Calu3 (cell line): ENCODE measurements around the gene EIF6. TPM values are rescaled to one million over a fixed set of nuclear protein-coding genes. Genes with fewer than 3 reads are reported as not detected.
"Not testable (repeated sequence)": the region's sequence is repeated elsewhere in the genome, so short reads cannot be mapped to it uniquely, and the experiment has no call there.

Source experiments
- BruUV-seq: library from RNA; stranded (reverse); fragments of 400-500 nt; replicated peaks from 2 replicates; lab custom pipeline; 2021; lab: Mats Ljungman, UMichigan
- CTCF ChIA-PET: fragments of 300-600 bp; sonication (Branson Sonifier 250); formaldehyde crosslinking; loops from one replicate; lab custom pipeline; 2022; ENCODE audit warnings: antibody characterized with exemption; lab: Charles Lee
- DNase-seq: peaks from one replicate; pipeline ENCODE4 v3.0.0; 2022
- H3K27ac Mint-ChIP-seq: one replicate; pipeline ENCODE4 v1.8.0; 2022; ENCODE audit warnings: mixed read lengths; ENCODE audit not compliant: unreplicated experiment
- H3K27me3 Mint-ChIP-seq: one replicate; pipeline ENCODE4 v1.8.0; 2022; ENCODE audit warnings: mixed read lengths; ENCODE audit not compliant: unreplicated experiment
- H3K36me3 Mint-ChIP-seq: one replicate; pipeline ENCODE4 v1.8.0; 2022; ENCODE audit warnings: mild to moderate bottlenecking, moderate library complexity, mixed read lengths; ENCODE audit not compliant: insufficient read depth, unreplicated experiment
- H3K4me1 Mint-ChIP-seq: one replicate; pipeline ENCODE4 v1.8.0; 2022; ENCODE audit warnings: mild to moderate bottlenecking, low read depth, mixed read lengths; ENCODE audit not compliant: unreplicated experiment
- H3K4me3 Mint-ChIP-seq: one replicate; pipeline ENCODE4 v1.8.0; 2022; ENCODE audit warnings: mild to moderate bottlenecking, low read depth, moderate library complexity, mixed read lengths; ENCODE audit not compliant: unreplicated experiment
- H3K9me3 Mint-ChIP-seq: one replicate; pipeline ENCODE4 v1.8.0; 2022; ENCODE audit warnings: low read depth, mixed read lengths; ENCODE audit not compliant: unreplicated experiment
- intact Hi-C: fragments of 100-400 bp; cut with micrococcal nuclease; formaldehyde crosslinking; loops from one replicate; pipeline ENCODE4 v1.10.0; 2022; ENCODE audit not compliant: unreplicated experiment
- total RNA-seq: library from RNA; stranded (reverse); gene quantifications from 2 replicates; pipeline ENCODE4 v1.2.3, GENCODE V29; 2022
- TF ChIP-seq, protein P1 (sequence below): fragments of 200-600 bp; IDR thresholded peaks from one replicate; pipeline ENCODE4 v1.8.0; 2022; ENCODE audit warnings: antibody characterized with exemption; ENCODE audit not compliant: unreplicated experiment

EIF6 gene
- total RNA-seq, 1 experiment from 2014 or later, result 271 TPM

DNA sequence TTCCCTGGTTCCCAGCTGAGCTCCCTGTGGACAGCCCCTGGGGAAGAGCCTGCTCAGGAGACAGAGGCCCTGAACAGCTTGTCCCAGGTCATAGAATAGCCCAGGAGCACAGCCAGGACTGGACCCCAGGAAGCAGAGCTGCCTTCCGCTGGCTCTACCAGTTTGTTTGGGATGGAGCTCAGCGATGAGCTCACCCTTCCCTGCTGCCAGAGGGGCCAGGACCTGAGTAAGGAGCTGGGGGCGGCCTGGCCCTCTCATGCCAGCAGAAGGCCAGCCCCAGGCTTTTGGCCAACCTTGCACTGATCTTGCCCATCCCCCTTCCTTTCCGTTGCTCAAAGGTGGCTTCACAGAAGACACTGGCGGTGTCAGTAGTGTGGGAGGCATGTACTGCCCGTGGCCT is 24.1 kb downstream of the EIF6 start:
- H3K27me3 Mint-ChIP-seq, result no peaks in the 10 kb centered on the region
- CTCF ChIA-PET, result interaction anchor here (0.6 to 2.3 kb wide), 3 partner anchors 11 to 140 kb away, joined by 3 to 6 read pairs (median 3); no protein-coding TSS in a partner anchor
- H3K36me3 Mint-ChIP-seq, result peaks cover 15% of the 10 kb centered on the region
- no peak overlapping the region for H3K4me3 Mint-ChIP-seq
- no TSS peak for BruUV-seq
- TF ChIP-seq, protein P1, sequence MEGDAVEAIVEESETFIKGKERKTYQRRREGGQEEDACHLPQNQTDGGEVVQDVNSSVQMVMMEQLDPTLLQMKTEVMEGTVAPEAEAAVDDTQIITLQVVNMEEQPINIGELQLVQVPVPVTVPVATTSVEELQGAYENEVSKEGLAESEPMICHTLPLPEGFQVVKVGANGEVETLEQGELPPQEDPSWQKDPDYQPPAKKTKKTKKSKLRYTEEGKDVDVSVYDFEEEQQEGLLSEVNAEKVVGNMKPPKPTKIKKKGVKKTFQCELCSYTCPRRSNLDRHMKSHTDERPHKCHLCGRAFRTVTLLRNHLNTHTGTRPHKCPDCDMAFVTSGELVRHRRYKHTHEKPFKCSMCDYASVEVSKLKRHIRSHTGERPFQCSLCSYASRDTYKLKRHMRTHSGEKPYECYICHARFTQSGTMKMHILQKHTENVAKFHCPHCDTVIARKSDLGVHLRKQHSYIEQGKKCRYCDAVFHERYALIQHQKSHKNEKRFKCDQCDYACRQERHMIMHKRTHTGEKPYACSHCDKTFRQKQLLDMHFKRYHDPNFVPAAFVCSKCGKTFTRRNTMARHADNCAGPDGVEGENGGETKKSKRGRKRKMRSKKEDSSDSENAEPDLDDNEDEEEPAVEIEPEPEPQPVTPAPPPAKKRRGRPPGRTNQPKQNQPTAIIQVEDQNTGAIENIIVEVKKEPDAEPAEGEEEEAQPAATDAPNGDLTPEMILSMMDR, result no peak
- peaks cover 42% of the 10 kb centered on the region for H3K4me1 Mint-ChIP-seq
- H3K9me3 Mint-ChIP-seq, result no peaks in the 10 kb centered on the region
- H3K27ac Mint-ChIP-seq, result peak overlapping the region; percentile 25
- intact Hi-C loops, result no loop called here
- DNase-seq, result no peak

DNA sequence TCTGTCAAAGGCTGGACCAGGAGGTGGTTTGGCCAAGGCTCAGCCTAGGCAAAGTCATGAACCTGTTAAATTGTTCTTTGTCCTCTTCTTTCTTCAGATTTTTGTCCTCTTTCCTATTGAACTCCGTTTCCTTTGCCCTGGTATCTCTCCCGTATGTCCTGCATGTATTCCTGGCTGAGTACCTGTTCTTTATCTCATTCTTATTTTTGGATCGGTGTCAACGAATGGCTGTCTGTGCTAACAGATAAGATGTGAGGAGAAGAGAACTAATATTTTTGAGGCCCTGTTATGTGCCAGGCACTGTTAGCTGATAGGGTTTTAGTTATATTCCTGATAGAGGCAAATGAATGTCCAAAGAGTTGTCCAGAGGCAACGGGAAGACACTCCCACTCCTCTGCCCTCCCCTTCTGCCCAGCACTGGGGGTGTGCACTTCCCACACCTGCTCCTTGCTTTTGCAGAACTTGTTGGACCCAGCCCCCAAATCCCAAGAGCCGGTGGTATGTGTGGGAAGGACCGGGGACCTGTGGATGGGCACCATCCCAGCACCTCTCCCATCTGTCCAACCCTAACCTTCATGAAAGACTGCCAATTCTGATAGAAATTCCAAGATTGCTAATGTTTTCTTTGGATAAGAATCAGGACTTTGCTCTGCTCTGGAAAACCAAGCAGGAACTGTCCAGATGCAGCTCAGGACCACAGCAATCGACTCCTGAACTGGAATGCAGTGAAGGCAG is 27.2 kb downstream of the EIF6 start:
- Mint-ChIP-seq H3K9me3 (no peaks in the 10 kb centered on the region), H3K4me1 (peaks cover 21% of the 10 kb centered on the region), H3K27ac (no peak overlapping the region), H3K4me3 (no peak overlapping the region), H3K27me3 (no peaks in the 10 kb centered on the region), H3K36me3 (peaks cover 5% of the 10 kb centered on the region)
- CTCF ChIA-PET, result interaction anchor here (0.6 kb wide), 1 partner anchor 13 kb away, joined by 4 read pairs; no protein-coding TSS in a partner anchor
- no TSS peak for BruUV-seq
- intact Hi-C loops, result no loop called here
- DNase-seq, result no peak
- TF ChIP-seq, protein P1, result no peak

DNA sequence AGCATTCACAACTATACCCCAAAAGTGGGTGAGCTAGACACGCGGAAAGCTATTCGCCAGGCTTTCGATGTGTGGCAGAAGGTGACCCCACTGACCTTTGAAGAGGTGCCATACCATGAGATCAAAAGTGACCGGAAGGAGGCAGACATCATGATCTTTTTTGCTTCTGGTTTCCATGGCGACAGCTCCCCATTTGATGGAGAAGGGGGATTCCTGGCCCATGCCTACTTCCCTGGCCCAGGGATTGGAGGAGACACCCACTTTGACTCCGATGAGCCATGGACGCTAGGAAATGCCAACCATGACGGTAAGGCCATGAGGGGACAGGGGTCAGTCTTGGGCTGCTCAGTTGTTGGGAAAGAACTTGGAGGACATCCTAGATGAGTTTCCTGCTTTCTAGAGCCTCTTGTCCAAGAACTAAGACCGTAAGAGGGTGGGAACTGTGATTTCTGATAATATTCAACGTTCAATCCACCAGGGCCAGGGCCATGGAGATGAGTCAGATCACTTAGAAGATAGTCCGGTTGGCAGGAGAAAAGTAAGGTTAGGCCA is 30.0 kb downstream of the EIF6 start:
- TF ChIP-seq, protein P1, result no peak
- CTCF ChIA-PET, result interaction anchor here (0.6 kb wide), 1 partner anchor 271 kb away, joined by 3 read pairs; no protein-coding TSS in a partner anchor
- no peak for DNase-seq
- Mint-ChIP-seq H3K36me3 (peaks cover 10% of the 10 kb centered on the region), H3K27me3 (no peaks in the 10 kb centered on the region), H3K4me3 (no peak overlapping the region), H3K9me3 (no peaks in the 10 kb centered on the region), H3K4me1 (peaks cover 27% of the 10 kb centered on the region), H3K27ac (no peak overlapping the region)
- intact Hi-C loops, result no loop called here
- no TSS peak for BruUV-seq

DNA sequence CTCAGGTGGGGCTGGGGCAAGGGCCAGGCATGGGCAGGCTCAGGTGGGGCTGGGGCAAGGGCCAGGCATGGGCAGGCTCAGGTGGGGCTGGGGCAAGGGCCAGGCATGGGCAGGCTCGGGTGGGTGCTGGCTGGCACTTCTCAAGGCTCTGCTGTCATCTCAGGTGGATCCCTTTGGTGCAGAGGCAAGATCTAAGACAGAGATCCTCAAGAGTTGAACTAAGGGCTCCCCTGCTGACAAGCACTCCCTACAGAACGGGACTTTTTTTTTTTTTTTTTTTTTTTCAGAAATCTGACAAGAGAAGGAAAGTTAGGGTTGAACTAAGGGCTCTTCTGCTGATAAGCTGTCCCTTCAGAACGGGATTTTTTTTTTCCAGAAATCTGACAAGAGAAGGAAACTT is 31.6 kb downstream of the EIF6 start:
- Mint-ChIP-seq H3K4me1 (peaks cover 20% of the 10 kb centered on the region), H3K27me3 (no peaks in the 10 kb centered on the region), H3K4me3 (no peak overlapping the region), H3K36me3 (peaks cover 6% of the 10 kb centered on the region), H3K27ac (no peak overlapping the region), H3K9me3 (no peaks in the 10 kb centered on the region)
- no peak for DNase-seq
- TF ChIP-seq, protein P1, result no peak
- intact Hi-C loops, result no loop called here
- no TSS peak for BruUV-seq
- CTCF ChIA-PET, result interaction anchor here (0.6 to 0.7 kb wide), 4 partner anchors 21 to 1589 kb away, joined by 3 to 5 read pairs (median 4); no protein-coding TSS in a partner anchor

DNA sequence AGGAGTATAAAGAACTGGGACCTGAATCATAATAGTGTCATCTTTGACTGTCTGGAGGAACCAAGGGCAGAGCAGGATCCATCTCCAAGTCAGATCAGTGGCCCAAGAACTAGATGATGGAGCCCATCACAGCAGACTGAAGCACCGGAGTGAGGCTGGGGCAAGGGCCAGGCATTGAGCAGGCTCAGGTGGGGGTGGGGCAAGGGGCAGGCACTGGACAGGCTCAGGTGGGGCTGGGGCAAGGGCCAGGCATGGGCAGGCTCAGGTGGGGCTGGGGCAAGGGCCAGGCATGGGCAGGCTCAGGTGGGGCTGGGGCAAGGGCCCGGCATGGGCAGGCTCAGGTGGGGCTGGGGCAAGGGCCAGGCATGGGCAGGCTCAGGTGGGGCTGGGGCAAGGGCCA is 32.0 kb downstream of the EIF6 start:
- H3K27me3 Mint-ChIP-seq, intact Hi-C loops, DNase-seq, H3K9me3 Mint-ChIP-seq, H3K36me3 Mint-ChIP-seq, BruUV-seq, CTCF ChIA-PET, H3K4me3 Mint-ChIP-seq, H3K27ac Mint-ChIP-seq: not testable (repeated sequence)
- H3K4me1 Mint-ChIP-seq, result peaks cover 16% of the 10 kb centered on the region
